Activated CD8-positive, alpha-beta T cell treated with anti-CD3 and anti-CD28 coated beads for 36 hours (primary cell): ENCODE results near the gene IKBKE. TPM values are rescaled to one million over a fixed set of nuclear protein-coding genes. Genes with fewer than 3 reads are reported as not detected.

ENCODE experiments used
- ATAC-seq: fragments of 200-7000 bp; cut with Tn5 transposase; one replicate; pipeline ENCODE4 v1.10.0; 2021; ENCODE audit warnings: mild to moderate bottlenecking, moderate library complexity
- CTCF ChIA-PET: fragments of 350-600 bp; sonication (Branson Sonifier 250); formaldehyde crosslinking; loops from one replicate; lab custom pipeline; 2021; ENCODE audit warnings: antibody characterized with exemption; lab: Charles Lee
- POLR2A ChIA-PET: fragments of 350-600 bp; sonication (Branson Sonifier 250); formaldehyde crosslinking; loops from one replicate; lab custom pipeline; 2021; ENCODE audit warnings: antibody characterized with exemption; lab: Charles Lee
- DNase-seq: peaks from one replicate; pipeline ENCODE4 v3.0.0-alpha.2; 2020
- H3K27ac Mint-ChIP-seq: one replicate; pipeline ENCODE4 v1.8.0; 2021; ENCODE audit warnings: mild to moderate bottlenecking, mixed read lengths
- H3K27me3 Mint-ChIP-seq: one replicate; pipeline ENCODE4 v1.8.0; 2021; ENCODE audit warnings: mixed read lengths
- H3K36me3 Mint-ChIP-seq: one replicate; pipeline ENCODE4 v1.8.0; 2021; ENCODE audit warnings: low read depth, mixed read lengths
- H3K4me1 Mint-ChIP-seq: one replicate; pipeline ENCODE4 v1.8.0; 2021; ENCODE audit warnings: low read depth, mixed read lengths
- H3K4me3 Mint-ChIP-seq: one replicate; pipeline ENCODE4 v1.8.0; 2021; ENCODE audit warnings: mild to moderate bottlenecking, moderate library complexity, mixed read lengths
- H3K9me3 Mint-ChIP-seq: one replicate; pipeline ENCODE4 v1.8.0; 2021; ENCODE audit warnings: mixed read lengths
- CTCF ChIP-seq: fragments of 200-600 bp; IDR thresholded peaks from one replicate; pipeline ENCODE4 v1.8.0; 2022; ENCODE audit warnings: antibody characterized with exemption, mild to moderate bottlenecking
- intact Hi-C: fragments of 100-400 bp; cut with micrococcal nuclease; formaldehyde crosslinking; loops from one replicate; pipeline ENCODE4 v1.10.0; 2022
- total RNA-seq, 2 experiments: library from RNA; stranded (reverse); gene quantifications; one replicate each; pipeline ENCODE4 v1.2.3, GENCODE V29; 2021

IKBKE gene
- total RNA-seq, 2 experiments from 2014 or later = 14.3 to 14.9 TPM

- H3K27me3 Mint-ChIP-seq = no peaks in the 10 kb centered on the region
- no peak overlapping the region for H3K27ac Mint-ChIP-seq
- no peaks in the 10 kb centered on the region for H3K36me3 Mint-ChIP-seq
- POLR2A ChIA-PET = no interaction called here
- no peak overlapping the region for H3K4me3 Mint-ChIP-seq
- DNase-seq (no peak), ATAC-seq (no peak)
- H3K9me3 Mint-ChIP-seq = no peaks in the 10 kb centered on the region
- intact Hi-C loops = no loop called here
- CTCF ChIA-PET = interaction anchor here (3.5 kb wide), 1 partner anchor 32 kb away, joined by 12 read pairs; no protein-coding TSS in a partner anchor
- no peaks in the 10 kb centered on the region for H3K4me1 Mint-ChIP-seq
- TF ChIP-seq CTCF = no peak
Measured at GRCh38 chr1:206429421-206429820, 40.9 kb upstream of the IKBKE start.

GRCh38 chr1:206430031-206430983 is 40.0 kb upstream of the IKBKE start:
- DNase-seq = no peak
- H3K27me3 Mint-ChIP-seq = no peaks in the 10 kb centered on the region
- no peak overlapping the region for H3K27ac Mint-ChIP-seq
- intact Hi-C loops = no loop called here
- no peaks in the 10 kb centered on the region for H3K36me3 Mint-ChIP-seq
- H3K9me3 Mint-ChIP-seq = no peaks in the 10 kb centered on the region
- no peak overlapping the region for H3K4me3 Mint-ChIP-seq
- ChIA-PET POLR2A (interaction anchor here (0.6 to 0.8 kb wide), 2 partner anchors 9 to 15 kb away, joined by 3 read pairs; no protein-coding TSS in a partner anchor), CTCF (interaction anchor here (1.0 to 3.5 kb wide), 4 partner anchors 8 to 453 kb away, joined by 3 to 12 read pairs (median 3); no protein-coding TSS in a partner anchor)
- no peak for TF ChIP-seq CTCF
- peak; percentile 61 for ATAC-seq
- no peaks in the 10 kb centered on the region for H3K4me1 Mint-ChIP-seq

- CTCF ChIA-PET = no interaction called here
- Mint-ChIP-seq H3K4me1 (no peaks in the 10 kb centered on the region), H3K36me3 (no peaks in the 10 kb centered on the region), H3K9me3 (no peaks in the 10 kb centered on the region), H3K27me3 (no peaks in the 10 kb centered on the region), H3K4me3 (no peak overlapping the region), H3K27ac (no peak overlapping the region)
- DNase-seq (peak; percentile 10), ATAC-seq (no peak)
- intact Hi-C loops = no loop called here
- POLR2A ChIA-PET = no interaction called here
- TF ChIP-seq CTCF = no peak
Measured at GRCh38 chr1:206435445-206435844, 34.8 kb upstream of the IKBKE start.

GRCh38 chr1:206438554-206438953 is 31.7 kb upstream of the IKBKE start:
- no peak for TF ChIP-seq CTCF
- DNase-seq (no peak), ATAC-seq (no peak)
- H3K36me3 Mint-ChIP-seq = no peaks in the 10 kb centered on the region
- CTCF ChIA-PET = interaction anchor here (1.1 to 1.4 kb wide), 2 partner anchors 22 to 219 kb away, joined by 3 read pairs; no protein-coding TSS in a partner anchor
- intact Hi-C loops = no loop called here
- H3K27me3 Mint-ChIP-seq = no peaks in the 10 kb centered on the region
- no peaks in the 10 kb centered on the region for H3K9me3 Mint-ChIP-seq
- no peak overlapping the region for H3K27ac Mint-ChIP-seq
- H3K4me3 Mint-ChIP-seq = no peak overlapping the region
- POLR2A ChIA-PET = no interaction called here
- H3K4me1 Mint-ChIP-seq = no peaks in the 10 kb centered on the region

- Mint-ChIP-seq H3K36me3 (no peaks in the 10 kb centered on the region), H3K4me3 (no peak overlapping the region), H3K27ac (no peak overlapping the region), H3K9me3 (no peaks in the 10 kb centered on the region), H3K4me1 (no peaks in the 10 kb centered on the region), H3K27me3 (no peaks in the 10 kb centered on the region)
- ChIA-PET CTCF (interaction anchor here (1.1 kb wide), 1 partner anchor 23 kb away, joined by 3 read pairs; no protein-coding TSS in a partner anchor), POLR2A (no interaction called here)
- intact Hi-C loops = no loop called here
- DNase-seq (no peak), ATAC-seq (no peak)
- TF ChIP-seq CTCF = no peak
Measured at GRCh38 chr1:206439205-206439604, 31.1 kb upstream of the IKBKE start.
